Peyer's patch (tissue), 4 donors: ENCODE measurements around the gene STAT5B. TPM values are rescaled to one million over a fixed set of nuclear protein-coding genes. Genes with fewer than 3 reads are reported as not detected.

Experiments
- DNase-seq, 3 donors: peaks; one replicate each; pipeline ENCODE4 v3.0.0-alpha.2; 2017 to 2019
- H3K27ac ChIP-seq, 4 donors: fragments of 200-600 bp; sonication (generic); one replicate each; pipeline ENCODE4 v1.5.1; 2016 to 2019
- H3K27me3 ChIP-seq, 2 donors: fragments of 200-600 bp; sonication (generic); one replicate each; pipeline ENCODE4 v1.5.1; 2019
- H3K36me3 ChIP-seq, 3 donors: fragments of 200-600 bp; sonication (generic); one replicate each; pipeline ENCODE4 v1.5.1; 2016 to 2019
- H3K4me1 ChIP-seq, 4 donors: fragments of 200-600 bp; sonication (generic); one replicate each; pipeline ENCODE4 v1.5.1; 2016 to 2019
- H3K4me3 ChIP-seq, 4 donors: fragments of 200-600 bp; sonication (generic); 1 replicate in 3 of 4; 2 replicates in 1 of 4; pipeline ENCODE4 v1.5.1; 2016 to 2019; ENCODE audit warnings: mild to moderate bottlenecking in 1 of 4
- H3K9me3 ChIP-seq, 4 donors: fragments of 200-600 bp; sonication (generic); one replicate each; pipeline ENCODE4 v1.5.1; 2016 to 2019; ENCODE audit warnings: mild to moderate bottlenecking in 1 of 4
- CTCF ChIP-seq, 6 experiments: fragments of 450-650 bp in 4 of 6; fragments of 200-600 bp in 2 of 6; sonication (generic) in 1 of 6; IDR thresholded peaks; one replicate each; pipeline ENCODE4 v1.5.1; 2017 to 2019; ENCODE audit warnings: antibody characterized with exemption in 6 of 6, mild to moderate bottlenecking in 3 of 6, moderate library complexity in 1 of 6
- POLR2A ChIP-seq, 2 donors: fragments of 450-650 bp; IDR thresholded peaks; one replicate each; pipeline ENCODE4 v1.5.1; 2017; ENCODE audit warnings: antibody characterized with exemption in 2 of 2, mild to moderate bottlenecking in 2 of 2, moderate library complexity in 2 of 2
- total RNA-seq, 4 donors: library from RNA; depleted of rRNA; stranded (reverse); fragments of >200 nt; gene quantifications; one replicate each; pipeline ENCODE4 v1.1.0, GENCODE V29; 2016

STAT5B gene
- total RNA-seq, 4 donors from 2014 or later: 36.3 to 128 (median 68.1) TPM

GRCh38 chr17:42317266-42317845, 41.2 kb upstream of the STAT5B start:
- Histone ChIP-seq H3K27ac (no peak overlapping the region), H3K36me3 (peaks cover 0 to 90% (median 5%) of the 10 kb centered on the region in 3 donors), H3K27me3 (no peaks in the 10 kb centered on the region), H3K4me3 (no peak overlapping the region), H3K9me3 (no peaks in the 10 kb centered on the region), H3K4me1 (peaks cover 0 to 33% (median 15%) of the 10 kb centered on the region in 4 donors)
- DNase-seq: no peak
- no peak for TF ChIP-seq POLR2A (IDR thresholded peaks at IDR 0.05)
- TF ChIP-seq CTCF (IDR thresholded peaks at IDR 0.05): no peak

DNA sequence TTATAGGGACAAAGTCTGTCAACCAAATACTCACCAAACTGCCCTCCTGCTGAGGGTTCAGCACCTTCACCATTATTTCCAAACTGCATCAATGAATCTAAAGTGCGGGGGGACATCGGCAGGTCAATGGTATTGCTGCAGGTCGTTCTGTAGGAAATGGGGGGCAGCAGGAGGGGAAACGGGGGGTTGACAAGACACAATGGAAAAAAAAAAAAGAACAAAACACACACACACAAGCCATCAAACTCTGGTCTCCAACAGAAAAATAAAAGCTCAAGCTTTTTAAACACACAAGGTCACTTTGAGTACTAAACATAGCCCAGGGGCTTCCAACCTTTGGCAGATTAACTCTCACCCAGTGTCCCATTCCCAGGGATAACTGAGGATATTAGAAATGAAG, 40.6 kb upstream of the STAT5B start:
- Histone ChIP-seq H3K27ac (no peak overlapping the region), H3K4me1 (peaks cover 0 to 39% (median 19%) of the 10 kb centered on the region in 4 donors), H3K27me3 (no peaks in the 10 kb centered on the region), H3K9me3 (no peaks in the 10 kb centered on the region), H3K4me3 (no peak overlapping the region), H3K36me3 (peaks cover 0 to 84% (median 3%) of the 10 kb centered on the region in 3 donors)
- TF ChIP-seq CTCF (IDR thresholded peaks at IDR 0.05) (no peak), POLR2A (IDR thresholded peaks at IDR 0.05) (no peak)
- DNase-seq: no peak

- peak overlapping the region; percentile 29 to 85 (median 49) for H3K27ac ChIP-seq
- H3K27me3 ChIP-seq: no peaks in the 10 kb centered on the region
- H3K4me3 ChIP-seq: no peak overlapping the region
- H3K36me3 ChIP-seq: peaks cover 0 to 73% (median 0%) of the 10 kb centered on the region in 3 donors
- TF ChIP-seq POLR2A (IDR thresholded peaks at IDR 0.05) (no peak), CTCF (IDR thresholded peaks at IDR 0.05) (no peak)
- no peaks in the 10 kb centered on the region for H3K9me3 ChIP-seq
- peak in 2 of 3 donors; percentile 84 for DNase-seq
- H3K4me1 ChIP-seq: peaks cover 0 to 43% (median 23%) of the 10 kb centered on the region in 4 donors
Observed at GRCh38 chr17:42315402-42316156, 39.4 kb upstream of the STAT5B start.

DNA sequence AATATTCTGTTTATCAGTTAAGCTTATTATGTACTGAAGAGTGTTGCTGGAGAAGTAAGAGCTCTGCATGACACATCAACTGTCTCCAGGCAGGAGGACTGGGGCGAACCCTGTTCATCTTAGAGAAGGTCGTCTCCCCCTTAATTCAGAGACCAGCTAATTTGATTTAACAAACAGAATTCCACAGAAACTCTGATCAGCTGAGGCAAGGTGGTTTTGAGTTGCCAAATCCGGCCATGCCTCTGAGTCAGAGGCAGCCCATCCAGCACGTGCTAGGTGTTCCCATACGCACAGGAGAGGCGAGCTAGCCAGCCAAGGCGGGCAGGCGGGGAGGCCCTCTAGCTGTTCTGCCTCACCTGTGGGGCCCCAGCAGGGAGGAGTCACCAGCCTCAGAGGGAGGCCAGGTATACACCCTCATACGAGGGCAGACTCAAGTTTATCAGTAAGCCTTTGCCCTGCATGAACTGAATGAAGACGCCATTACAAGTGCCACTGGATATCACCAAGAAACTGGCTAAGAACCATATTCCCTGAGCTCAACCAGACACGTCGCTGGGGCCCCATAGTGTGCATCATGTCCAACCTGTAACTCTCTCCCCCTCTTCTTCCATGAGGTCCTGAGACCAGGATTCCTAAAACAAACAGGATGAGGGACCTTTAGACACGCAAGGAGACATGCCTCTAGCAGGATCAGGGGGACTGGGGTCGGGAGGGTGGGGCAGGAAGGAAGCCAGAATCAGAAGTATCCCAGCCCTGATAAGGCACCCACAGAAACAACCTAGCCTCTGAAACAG, 37.8 kb upstream of the STAT5B start:
- DNase-seq: no peak
- H3K9me3 ChIP-seq: no peaks in the 10 kb centered on the region
- H3K36me3 ChIP-seq: peaks cover 0 to 63% (median 0%) of the 10 kb centered on the region in 3 donors
- no peak overlapping the region for H3K4me3 ChIP-seq
- TF ChIP-seq CTCF (IDR thresholded peaks at IDR 0.05) (no peak), POLR2A (IDR thresholded peaks at IDR 0.05) (no peak)
- peaks cover 0 to 38% (median 23%) of the 10 kb centered on the region in 4 donors for H3K4me1 ChIP-seq
- H3K27ac ChIP-seq: peak overlapping the region in 2 of 4 donors; percentile 6 to 85
- H3K27me3 ChIP-seq: no peaks in the 10 kb centered on the region

DNA sequence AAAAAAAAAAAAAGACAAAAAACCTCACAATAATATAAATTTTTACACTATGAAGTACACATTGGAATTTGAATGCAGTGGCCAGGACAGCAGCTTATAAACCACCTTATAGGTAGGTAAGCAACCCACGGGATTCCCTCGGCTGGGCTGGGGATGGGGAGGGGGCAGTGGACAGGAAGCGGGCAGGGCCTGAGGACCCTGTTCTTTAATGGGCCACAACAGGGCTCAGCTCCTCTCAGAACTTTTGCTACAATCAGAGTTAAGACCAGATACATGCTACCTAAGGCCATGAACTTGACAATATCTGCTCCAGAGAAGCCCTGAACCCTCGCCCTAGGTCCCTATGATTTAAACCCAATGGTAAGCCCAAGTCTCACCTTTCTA, 37.2 kb upstream of the STAT5B start:
- TF ChIP-seq CTCF (IDR thresholded peaks at IDR 0.05) (no peak), POLR2A (IDR thresholded peaks at IDR 0.05) (no peak)
- no peak for DNase-seq
- H3K36me3 ChIP-seq: peaks cover 0 to 58% (median 0%) of the 10 kb centered on the region in 3 donors
- H3K9me3 ChIP-seq: no peaks in the 10 kb centered on the region
- H3K4me3 ChIP-seq: no peak overlapping the region
- H3K27ac ChIP-seq: peak overlapping the region in 1 of 4 donors; percentile 85
- H3K4me1 ChIP-seq: peaks cover 0 to 38% (median 23%) of the 10 kb centered on the region in 4 donors
- H3K27me3 ChIP-seq: no peaks in the 10 kb centered on the region
